K562 (cell line): ENCODE data around the gene JPT1. TPM values are rescaled to one million over a fixed set of nuclear protein-coding genes. Genes with fewer than 3 reads are reported as not detected.

Source experiments
- CBX5 ChIP-seq: IDR thresholded peaks from 2 replicates; pipeline ENCODE4 v1.6.1; 2014; ENCODE audit warnings: low read depth, borderline replicate concordance
- CREBBP ChIP-seq: IDR thresholded peaks from one replicate; pipeline ENCODE4 v1.6.1; 2012; ENCODE audit warnings: low read depth, mild to moderate bottlenecking, control low read depth, inconsistent platforms, low read length
- CTCFL ChIP-seq: IDR thresholded peaks from 2 replicates; pipeline ENCODE4 v1.6.1; 2011; ENCODE audit warnings: borderline replicate concordance, low read depth, mild to moderate bottlenecking, moderate library complexity, low read length; ENCODE audit not compliant: insufficient read depth, poor library complexity, severe bottlenecking
- E2F8 ChIP-seq: fragments of 450-650 bp; IDR thresholded peaks from 2 replicates; pipeline ENCODE4 v1.7.1; 2018; ENCODE audit warnings: mild to moderate bottlenecking, low read depth; ENCODE audit not compliant: partially characterized antibody
- ELF4 ChIP-seq: fragments of 450-650 bp; formaldehyde crosslinking; IDR thresholded peaks from 2 replicates; pipeline ENCODE4 v1.4.0; 2022; ENCODE audit warnings: missing genetic modification characterization
- HDAC1 ChIP-seq, 2 experiments: fragments of 450-650 bp; IDR thresholded peaks; 2 replicates each; pipeline ENCODE4 v1.6.1; 2016 to 2017; ENCODE audit warnings: inconsistent platforms in 1 of 2, mild to moderate bottlenecking in 1 of 2, moderate library complexity in 1 of 2
- KAT7 ChIP-seq: sonication (generic); formaldehyde crosslinking; IDR thresholded peaks from 2 replicates; pipeline ENCODE4 v1.8.0; 2022; ENCODE audit warnings: missing genetic modification reagents, mild to moderate bottlenecking, borderline replicate concordance
- MAFK ChIP-seq: IDR thresholded peaks from 2 replicates; pipeline ENCODE4 v1.6.1; 2011; ENCODE audit warnings: low read length, improper control_type of control experiment
- PCBP2 ChIP-seq: fragments of 200-400 bp; formaldehyde crosslinking; IDR thresholded peaks from 2 replicates; pipeline ENCODE4 v1.6.1; 2018; ENCODE audit warnings: low read length, low read depth, mild to moderate bottlenecking, moderate library complexity; ENCODE audit not compliant: poor library complexity, severe bottlenecking
- PML ChIP-seq: IDR thresholded peaks from 2 replicates; pipeline ENCODE4 v1.6.1; 2012; ENCODE audit warnings: low read length, inconsistent platforms
- RBM39 ChIP-seq: fragments of 200-400 bp; formaldehyde crosslinking; optimal IDR thresholded peaks from 2 replicates; pipeline ENCODE3; 2018; ENCODE audit warnings: low read depth, low read length
- RFX7 ChIP-seq: fragments of 250-450 bp; sonication (Bioruptor Pico); IDR thresholded peaks from 2 replicates; pipeline ENCODE4 v1.5.1; 2021; ENCODE audit warnings: mild to moderate bottlenecking
- SAFB ChIP-seq: fragments of 200-400 bp; formaldehyde crosslinking; IDR thresholded peaks from 2 replicates; pipeline ENCODE4 v1.6.1; 2017; ENCODE audit warnings: low read depth, low read length, borderline replicate concordance
- SAP30 ChIP-seq: fragments of 200-600 bp; sonication (generic); IDR thresholded peaks from 2 replicates; pipeline ENCODE4 v1.6.1; 2012; ENCODE audit warnings: borderline replicate concordance, low read depth, mild to moderate bottlenecking, moderate library complexity, low read length, control low read depth, inconsistent platforms; ENCODE audit not compliant: insufficient read depth, poor library complexity, severe bottlenecking
- SMAD4 ChIP-seq: fragments of 250-450 bp; sonication (Bioruptor Pico); conservative IDR thresholded peaks from 2 replicates; pipeline ENCODE4 v1.8.0; 2021; ENCODE audit warnings: inconsistent platforms, mild to moderate bottlenecking, moderate library complexity
- SREBF2 ChIP-seq: sonication (generic); formaldehyde crosslinking; IDR thresholded peaks from 2 replicates; pipeline ENCODE4 v1.4.0; 2020; ENCODE audit warnings: mild to moderate bottlenecking, missing genetic modification reagents
- TEAD1 ChIP-seq, 2 experiments: fragments of 450-650 bp in 1 of 2; sonication (generic) in 1 of 2; formaldehyde crosslinking; IDR thresholded peaks; 2 replicates each; pipeline versions ENCODE4 v1.4.0 to v1.8.0; 2020 to 2022; ENCODE audit warnings: mild to moderate bottlenecking in 2 of 2, missing genetic modification reagents in 1 of 2
- ZBTB9 ChIP-seq: fragments of 450-650 bp; formaldehyde crosslinking; IDR thresholded peaks from 2 replicates; pipeline ENCODE4 v1.4.0; 2020; ENCODE audit warnings: mild to moderate bottlenecking, moderate library complexity
- ZKSCAN8 ChIP-seq: fragments of 200-800 bp; sonication (Bioruptor generic); IDR thresholded peaks from 2 replicates; pipeline ENCODE4 v1.6.1; 2016; ENCODE audit warnings: missing genetic modification characterization, missing compliant biosample characterization
- ZNF586 ChIP-seq: fragments of 450-650 bp; formaldehyde crosslinking; conservative IDR thresholded peaks from 2 replicates; pipeline ENCODE4 v1.4.0; 2020; ENCODE audit warnings: mild to moderate bottlenecking, moderate library complexity
- ZNF639 ChIP-seq, 2 experiments: fragments of 200-800 bp in 1 of 2; sonication (Bioruptor generic) in 1 of 2; sonication (generic) in 1 of 2; formaldehyde crosslinking in 1 of 2; IDR thresholded peaks in 1 of 2; conservative IDR thresholded peaks in 1 of 2; 2 replicates each; pipeline versions ENCODE4 v1.5.0 to v1.6.1; 2016 to 2020; ENCODE audit warnings: missing compliant biosample characterization in 1 of 2, missing genetic modification characterization in 1 of 2, missing genetic modification reagents in 1 of 2
- polyA plus RNA-seq, 8 experiments: library from polyadenylated mRNA; depleted of rRNA in 4 of 8; stranded (reverse) in 5 of 8; unstranded in 3 of 8; fragments of >200 nt; fragmentation: Nextera tagmentation in 2 of 8; fragmentation: Illumina TruSeq in 1 of 8; extraction: Ambion mirVana in 2 of 8; extraction: Trizol in 1 of 8; gene quantifications; 2 replicates each; pipeline versions ENCODE4 v1.2.1 to v1.2.3, GENCODE V29; 2011 to 2014; ENCODE audit warnings: inconsistent platforms in 1 of 8, missing spikeins in 1 of 8
- total RNA-seq, 7 experiments: library from RNA; depleted of rRNA in 6 of 7; stranded (reverse); fragments of >200 nt in 6 of 7; fragmentation: Illumina TruSeq in 2 of 7; extraction: Trizol in 2 of 7; gene quantifications; 2 replicates each; pipeline versions ENCODE4 v1.2.1 to v1.2.3, GENCODE V29; 2011 to 2021; ENCODE audit warnings: low replicate concordance in 1 of 7

JPT1 gene
- total and polyA plus RNA-seq, 9 of the 15 experiments (the other 6 are each of a cell fraction or from before 2014, with no cell fraction given): 56.7 to 292 (median 144) TPM

- TF ChIP-seq KAT7 (CRISPR knock-in tag) (0 out of 2 replicates have a peak, but pooled peaks have one; percentile 53), CBX5 (no peak), SAP30 (peak; percentile 82), E2F8 (no peak), HDAC1 (IDR thresholded peaks at IDR 0.05) (peak in 1 of 2 experiments; percentile 4; a peak in 2 of 4 replicates), PCBP2 (no peak), PML (no peak), CREBBP (no peak), ZNF639 (CRISPR knock-in tag; conservative IDR thresholded peaks at IDR 0.05 in 1 of 2, IDR thresholded peaks at IDR 0.05 in 1 of 2) (no peak), ELF4 (CRISPR knock-in tag) (no peak), ZNF586 (CRISPR knock-in tag) (no peak), TEAD1 (CRISPR knock-in tag; IDR thresholded peaks at IDR 0.05) (0 out of 4 replicates have a peak, but pooled peaks of 1 of the 2 experiments have one; percentile 13), ZBTB9 (CRISPR knock-in tag) (no peak), SREBF2 (CRISPR knock-in tag) (no peak), RFX7 (no peak), SMAD4 (CRISPR knock-in tag) (0 out of 2 replicates have a peak, but pooled peaks have one; percentile 17), ZKSCAN8 (no peak), RBM39 (peak; percentile 2), CTCFL (no peak), MAFK (no peak), SAFB (peak; percentile 82; the same call in 1 of the 2 replicates)
Observed at GRCh38 chr17:75153780-75154194, 525 bp downstream of the JPT1 start (continued).
